GM06990 (cell line): ENCODE measurements around the gene DDO.

Source experiments
- DNase-seq: peaks from one replicate; pipeline ENCODE4 v3.0.0-alpha.2; 2011; ENCODE audit not compliant: insufficient read length; ENCODE audit errors: extremely low read depth
- H3K27me3 ChIP-seq: replicated peaks from 2 replicates; pipeline ENCODE4 v1.6.0; 2011; ENCODE audit warnings: low read length; ENCODE audit not compliant: control insufficient read depth, insufficient read depth
- H3K36me3 ChIP-seq: 2 replicates; pipeline ENCODE4 v1.5.1; 2011; ENCODE audit warnings: low read length; ENCODE audit not compliant: control insufficient read depth, insufficient read depth
- H3K4me3 ChIP-seq: replicated peaks from 2 replicates; pipeline ENCODE4 v1.5.1; 2011; ENCODE audit warnings: low read depth, mild to moderate bottlenecking, control low read depth, low read length
- TF ChIP-seq, protein P1 (sequence below): IDR thresholded peaks from 2 replicates; pipeline ENCODE4 v1.5.1; 2011; ENCODE audit warnings: low read length, control low read depth, mild to moderate bottlenecking, inconsistent platforms; ENCODE audit not compliant: insufficient read depth, poor library complexity, severe bottlenecking

Gene DDO

DNA sequence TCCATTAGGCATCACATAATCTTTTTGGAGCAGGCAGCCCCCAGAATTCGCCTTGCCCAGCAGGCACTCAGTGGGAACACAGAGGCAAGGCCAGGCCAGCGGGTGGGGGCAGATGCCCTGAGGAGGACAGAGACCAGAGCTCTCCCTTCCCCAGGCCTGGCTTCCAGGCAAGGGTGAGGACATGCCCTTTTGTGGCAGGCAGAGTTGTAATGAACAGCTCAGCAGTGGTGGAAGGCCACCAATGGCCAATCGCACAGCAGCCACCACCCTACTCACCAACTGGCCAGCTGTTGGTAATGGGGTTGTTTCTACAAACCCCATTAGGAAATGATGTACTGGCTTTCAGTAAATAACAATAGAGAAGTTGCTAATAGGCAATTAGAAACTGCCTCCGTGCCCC is 15.4 kb upstream of the DDO start:
- TF ChIP-seq, protein P1, sequence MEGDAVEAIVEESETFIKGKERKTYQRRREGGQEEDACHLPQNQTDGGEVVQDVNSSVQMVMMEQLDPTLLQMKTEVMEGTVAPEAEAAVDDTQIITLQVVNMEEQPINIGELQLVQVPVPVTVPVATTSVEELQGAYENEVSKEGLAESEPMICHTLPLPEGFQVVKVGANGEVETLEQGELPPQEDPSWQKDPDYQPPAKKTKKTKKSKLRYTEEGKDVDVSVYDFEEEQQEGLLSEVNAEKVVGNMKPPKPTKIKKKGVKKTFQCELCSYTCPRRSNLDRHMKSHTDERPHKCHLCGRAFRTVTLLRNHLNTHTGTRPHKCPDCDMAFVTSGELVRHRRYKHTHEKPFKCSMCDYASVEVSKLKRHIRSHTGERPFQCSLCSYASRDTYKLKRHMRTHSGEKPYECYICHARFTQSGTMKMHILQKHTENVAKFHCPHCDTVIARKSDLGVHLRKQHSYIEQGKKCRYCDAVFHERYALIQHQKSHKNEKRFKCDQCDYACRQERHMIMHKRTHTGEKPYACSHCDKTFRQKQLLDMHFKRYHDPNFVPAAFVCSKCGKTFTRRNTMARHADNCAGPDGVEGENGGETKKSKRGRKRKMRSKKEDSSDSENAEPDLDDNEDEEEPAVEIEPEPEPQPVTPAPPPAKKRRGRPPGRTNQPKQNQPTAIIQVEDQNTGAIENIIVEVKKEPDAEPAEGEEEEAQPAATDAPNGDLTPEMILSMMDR = no peak
- H3K27me3 ChIP-seq = peaks cover 3% of the 10 kb centered on the region

GRCh38 chr6:110430236-110430635 is 14.9 kb upstream of the DDO start:
- no peak for DNase-seq
- Histone ChIP-seq H3K27me3 (peaks cover 3% of the 10 kb centered on the region), H3K4me3 (no peak overlapping the region)

More for the DNA sequence above, 15.4 kb upstream of the DDO start:
- H3K4me3 ChIP-seq = no peak overlapping the region
- DNase-seq = no peak
- H3K36me3 ChIP-seq = no peaks in the 10 kb centered on the region

GRCh38 chr6:110428153-110428552 is 12.8 kb upstream of the DDO start:
- DNase-seq = no peak
- peaks cover 3% of the 10 kb centered on the region for H3K27me3 ChIP-seq
- no peaks in the 10 kb centered on the region for H3K36me3 ChIP-seq
- H3K4me3 ChIP-seq = no peak overlapping the region
- TF ChIP-seq, protein P1 = no peak

More at GRCh38 chr6:110430236-110430635, 14.9 kb upstream of the DDO start:
- H3K36me3 ChIP-seq = no peaks in the 10 kb centered on the region
- TF ChIP-seq, protein P1 = no peak

DNA sequence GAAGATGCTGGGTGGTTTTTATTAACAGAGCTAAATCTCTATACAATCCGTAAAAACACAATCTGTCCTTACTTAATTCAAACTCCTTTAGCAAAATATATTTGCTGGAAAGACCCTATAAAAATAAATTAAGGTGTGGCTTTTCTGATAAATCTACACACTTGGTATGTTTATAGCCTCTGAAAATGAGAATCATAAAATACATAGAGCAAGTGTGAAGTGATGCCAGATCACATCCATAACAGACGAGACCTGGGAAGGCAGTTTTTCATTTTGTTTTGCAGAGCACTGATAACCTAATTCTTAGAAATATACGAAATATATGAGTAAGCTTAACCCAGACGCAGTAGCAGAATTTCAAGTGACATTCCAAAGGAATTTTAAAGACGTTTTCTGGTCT is 10.4 kb upstream of the DDO start:
- Histone ChIP-seq H3K27me3 (peaks cover 1% of the 10 kb centered on the region), H3K36me3 (no peaks in the 10 kb centered on the region), H3K4me3 (no peak overlapping the region)
- TF ChIP-seq, protein P1 = no peak
- no peak for DNase-seq

GRCh38 chr6:110422444-110422822 is 7.1 kb upstream of the DDO start:
- Histone ChIP-seq H3K27me3 (no peaks in the 10 kb centered on the region), H3K36me3 (no peaks in the 10 kb centered on the region), H3K4me3 (no peak overlapping the region)
- TF ChIP-seq, protein P1 = no peak
- DNase-seq = no peak
